ENCODE data around the gene PCYT1A. TPM values are rescaled to one million over a fixed set of nuclear protein-coding genes. Genes with fewer than 3 reads are reported as not detected.

Gene PCYT1A
- total RNA-seq, 1 donor from 2014 or later = 37.0 TPM

- H3K27ac Mint-ChIP-seq (ENCODE audit: unreplicated experiment) = no peak overlapping the region
- H3K4me1 Mint-ChIP-seq (ENCODE audit: low read depth, unreplicated experiment) = peaks cover 6% of the 10 kb centered on the region
- TF ChIP-seq CTCF (IDR thresholded peaks at IDR 0.05; ENCODE audit: partially characterized antibody, unreplicated experiment) = no peak
- H3K9me3 Mint-ChIP-seq (ENCODE audit: unreplicated experiment) = peaks cover 1% of the 10 kb centered on the region
- H3K36me3 Mint-ChIP-seq (ENCODE audit: unreplicated experiment) = no peaks in the 10 kb centered on the region
- H3K27me3 Mint-ChIP-seq (ENCODE audit: unreplicated experiment) = peaks cover 3% of the 10 kb centered on the region
- DNase-seq = no peak
- no peak overlapping the region for H3K4me3 Mint-ChIP-seq (ENCODE audit: unreplicated experiment)
Measured at GRCh38 chr3:196220587-196220986, 66.9 kb downstream of the PCYT1A start.

GRCh38 chr3:196219970-196220311 is 67.6 kb downstream of the PCYT1A start:
- Mint-ChIP-seq H3K27ac (ENCODE audit: unreplicated experiment) (no peak overlapping the region), H3K9me3 (ENCODE audit: unreplicated experiment) (peaks cover 1% of the 10 kb centered on the region), H3K27me3 (ENCODE audit: unreplicated experiment) (peaks cover 3% of the 10 kb centered on the region), H3K4me1 (ENCODE audit: low read depth, unreplicated experiment) (peaks cover 6% of the 10 kb centered on the region), H3K36me3 (ENCODE audit: unreplicated experiment) (no peaks in the 10 kb centered on the region), H3K4me3 (ENCODE audit: unreplicated experiment) (no peak overlapping the region)
- TF ChIP-seq CTCF (IDR thresholded peaks at IDR 0.05; ENCODE audit: partially characterized antibody, unreplicated experiment) = no peak
- DNase-seq = no peak

GRCh38 chr3:196219194-196219969 is 68.1 kb downstream of the PCYT1A start:
- H3K36me3 Mint-ChIP-seq (ENCODE audit: unreplicated experiment) = no peaks in the 10 kb centered on the region
- TF ChIP-seq CTCF (IDR thresholded peaks at IDR 0.05; ENCODE audit: partially characterized antibody, unreplicated experiment) = no peak
- DNase-seq = no peak
- peaks cover 6% of the 10 kb centered on the region for H3K4me1 Mint-ChIP-seq (ENCODE audit: low read depth, unreplicated experiment)
- peaks cover 5% of the 10 kb centered on the region for H3K27me3 Mint-ChIP-seq (ENCODE audit: unreplicated experiment)
- H3K9me3 Mint-ChIP-seq (ENCODE audit: unreplicated experiment) = peaks cover 1% of the 10 kb centered on the region
- no peak overlapping the region for H3K27ac Mint-ChIP-seq (ENCODE audit: unreplicated experiment)
- H3K4me3 Mint-ChIP-seq (ENCODE audit: unreplicated experiment) = no peak overlapping the region

GRCh38 chr3:196218155-196218712 is 69.3 kb downstream of the PCYT1A start:
- peaks cover 1% of the 10 kb centered on the region for H3K9me3 Mint-ChIP-seq (ENCODE audit: unreplicated experiment)

More at GRCh38 chr3:196218155-196218712, 69.3 kb downstream of the PCYT1A start:
- no peak overlapping the region for H3K27ac Mint-ChIP-seq (ENCODE audit: unreplicated experiment)
- DNase-seq = no peak
- H3K36me3 Mint-ChIP-seq (ENCODE audit: unreplicated experiment) = no peaks in the 10 kb centered on the region
- no peak overlapping the region for H3K4me3 Mint-ChIP-seq (ENCODE audit: unreplicated experiment)
- peaks cover 6% of the 10 kb centered on the region for H3K4me1 Mint-ChIP-seq (ENCODE audit: low read depth, unreplicated experiment)
- no peak for TF ChIP-seq CTCF (IDR thresholded peaks at IDR 0.05; ENCODE audit: partially characterized antibody, unreplicated experiment)
- peaks cover 5% of the 10 kb centered on the region for H3K27me3 Mint-ChIP-seq (ENCODE audit: unreplicated experiment)
